ENCODE data around the gene C9orf50.

Gene C9orf50

DNA sequence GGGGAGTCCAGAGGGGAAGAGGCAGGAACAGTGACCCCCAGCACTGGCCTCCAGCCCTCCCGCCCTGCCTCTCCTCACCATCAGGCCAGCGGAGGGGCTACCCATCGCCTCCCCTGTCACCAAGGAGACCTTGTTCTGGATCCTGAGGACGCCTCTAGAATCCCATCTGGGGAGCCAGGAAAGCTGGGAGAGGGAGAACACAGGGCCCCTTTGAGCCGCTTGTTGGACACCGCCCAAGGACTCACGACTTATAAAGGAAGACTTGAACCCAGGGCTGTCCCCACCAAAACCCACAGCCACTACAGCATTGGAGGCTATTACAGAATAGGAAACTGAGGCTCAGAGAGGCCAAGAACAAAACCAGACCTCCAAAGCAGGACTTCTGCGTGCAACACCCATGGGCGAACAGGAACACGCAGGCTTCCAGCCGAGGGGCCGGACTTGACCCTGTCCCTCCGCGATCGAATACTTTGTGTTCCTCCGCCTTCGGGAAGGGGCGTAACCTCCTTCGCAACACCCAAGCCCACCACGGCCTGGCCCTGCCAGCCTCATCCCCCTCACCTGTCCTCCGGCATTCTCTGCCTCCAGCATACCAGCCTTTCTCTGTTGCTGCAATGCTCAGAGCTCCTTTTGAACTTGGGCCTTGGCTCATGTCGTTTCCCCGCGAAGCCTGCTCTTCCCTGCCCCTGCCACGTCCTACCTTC, 54.2 kb downstream of the C9orf50 start:
- no peak for TF ChIP-seq EZH2phosphoT487 (IDR thresholded peaks at IDR 0.05; ENCODE audit: low read length)
- TF ChIP-seq EZH2 (optimal IDR thresholded peaks at IDR 0.05; ENCODE audit: low read depth, low read length) = no peak
- Histone ChIP-seq H3K79me2 (ENCODE audit: low read length) (no peaks in the 10 kb centered on the region), H3K9me3 (replicated peaks; ENCODE audit: insufficient read depth, low read length) (no peaks in the 10 kb centered on the region), H2AFZ (ENCODE audit: low read length) (no peak overlapping the region), H3K4me3 (ENCODE audit: low read length) (no peak overlapping the region), H3K36me3 (replicated peaks; ENCODE audit: insufficient read depth, low read length) (no peaks in the 10 kb centered on the region), H3K9me2 (replicated peaks; ENCODE audit: insufficient read depth, low read length) (no peaks in the 10 kb centered on the region), H4K20me1 (ENCODE audit: insufficient read depth, low read length) (no peaks in the 10 kb centered on the region), H3K9ac (ENCODE audit: low read length) (no peak overlapping the region), H3F3A (ENCODE audit: insufficient read depth, low read length) (no peaks in the 10 kb centered on the region), H3K27ac (ENCODE audit: low read length) (no peak overlapping the region), H3K4me2 (ENCODE audit: low read depth, low read length) (no peak overlapping the region), H3K4me1 (ENCODE audit: low read length) (peaks cover 5% of the 10 kb centered on the region; the same call in 1 of the 2 replicates), H3K27me3 (replicated peaks; ENCODE audit: insufficient read depth, low read length) (peaks cover 28% of the 10 kb centered on the region)
- no peak for DNase-seq

DNA sequence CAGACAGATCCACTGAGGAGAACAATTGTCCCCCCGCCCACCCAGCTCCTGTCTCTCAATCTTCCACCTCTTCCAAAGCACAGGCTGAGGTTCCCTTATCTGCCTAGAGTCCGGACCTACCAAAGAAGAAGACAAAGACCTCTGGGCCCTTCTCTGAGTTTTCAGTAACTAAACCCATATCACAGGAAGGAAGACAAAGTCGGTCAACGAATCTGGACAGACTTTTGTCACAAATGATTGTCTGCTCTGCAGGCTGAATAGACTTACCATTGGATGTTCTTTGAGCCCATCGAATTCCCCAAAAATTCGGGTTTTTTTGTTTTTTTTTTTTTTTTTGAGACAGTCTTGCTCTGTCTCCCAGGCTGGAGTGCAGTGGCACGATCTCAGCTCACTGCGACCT, 58.0 kb downstream of the C9orf50 start:
- Histone ChIP-seq H3K27me3 (replicated peaks; ENCODE audit: insufficient read depth, low read length) (peaks cover 38% of the 10 kb centered on the region), H3K9me2 (replicated peaks; ENCODE audit: insufficient read depth, low read length) (no peaks in the 10 kb centered on the region), H3K27ac (ENCODE audit: low read length) (no peak overlapping the region), H3K4me3 (ENCODE audit: low read length) (no peak overlapping the region), H4K20me1 (ENCODE audit: insufficient read depth, low read length) (no peaks in the 10 kb centered on the region), H3K79me2 (ENCODE audit: low read length) (no peaks in the 10 kb centered on the region), H3K9ac (ENCODE audit: low read length) (no peak overlapping the region), H2AFZ (ENCODE audit: low read length) (no peak overlapping the region), H3K4me2 (ENCODE audit: low read depth, low read length) (no peak overlapping the region), H3K4me1 (ENCODE audit: low read length) (no peaks in the 10 kb centered on the region), H3K9me3 (replicated peaks; ENCODE audit: insufficient read depth, low read length) (no peaks in the 10 kb centered on the region), H3K36me3 (replicated peaks; ENCODE audit: insufficient read depth, low read length) (no peaks in the 10 kb centered on the region), H3F3A (ENCODE audit: insufficient read depth, low read length) (no peaks in the 10 kb centered on the region)
- DNase-seq = no peak
- TF ChIP-seq EZH2 (optimal IDR thresholded peaks at IDR 0.05; ENCODE audit: low read depth, low read length) (no peak), EZH2phosphoT487 (IDR thresholded peaks at IDR 0.05; ENCODE audit: low read length) (no peak)
- TF ChIP-seq, protein P1, sequence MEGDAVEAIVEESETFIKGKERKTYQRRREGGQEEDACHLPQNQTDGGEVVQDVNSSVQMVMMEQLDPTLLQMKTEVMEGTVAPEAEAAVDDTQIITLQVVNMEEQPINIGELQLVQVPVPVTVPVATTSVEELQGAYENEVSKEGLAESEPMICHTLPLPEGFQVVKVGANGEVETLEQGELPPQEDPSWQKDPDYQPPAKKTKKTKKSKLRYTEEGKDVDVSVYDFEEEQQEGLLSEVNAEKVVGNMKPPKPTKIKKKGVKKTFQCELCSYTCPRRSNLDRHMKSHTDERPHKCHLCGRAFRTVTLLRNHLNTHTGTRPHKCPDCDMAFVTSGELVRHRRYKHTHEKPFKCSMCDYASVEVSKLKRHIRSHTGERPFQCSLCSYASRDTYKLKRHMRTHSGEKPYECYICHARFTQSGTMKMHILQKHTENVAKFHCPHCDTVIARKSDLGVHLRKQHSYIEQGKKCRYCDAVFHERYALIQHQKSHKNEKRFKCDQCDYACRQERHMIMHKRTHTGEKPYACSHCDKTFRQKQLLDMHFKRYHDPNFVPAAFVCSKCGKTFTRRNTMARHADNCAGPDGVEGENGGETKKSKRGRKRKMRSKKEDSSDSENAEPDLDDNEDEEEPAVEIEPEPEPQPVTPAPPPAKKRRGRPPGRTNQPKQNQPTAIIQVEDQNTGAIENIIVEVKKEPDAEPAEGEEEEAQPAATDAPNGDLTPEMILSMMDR (IDR thresholded peaks at IDR 0.05; ENCODE audit: low read length) = no peak

DNA sequence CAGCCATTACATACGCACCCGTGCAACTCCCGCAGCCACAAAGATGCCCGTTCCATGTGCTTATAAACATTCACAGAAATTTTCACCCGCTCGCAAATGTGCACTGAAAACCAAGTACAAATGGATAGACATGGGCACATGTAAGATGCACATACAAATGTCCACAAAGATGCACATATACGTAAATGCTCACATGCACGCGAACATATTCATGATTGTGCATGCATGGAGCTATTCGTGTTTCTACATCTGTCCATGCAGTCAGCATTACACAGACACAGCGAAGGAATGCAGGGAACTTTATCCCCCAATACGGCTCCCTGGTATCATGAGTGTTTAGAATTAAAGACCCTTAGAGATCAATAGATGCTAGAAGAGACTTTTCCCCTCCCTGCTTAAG, 58.4 kb downstream of the C9orf50 start:
- no peak for TF ChIP-seq EZH2phosphoT487 (IDR thresholded peaks at IDR 0.05; ENCODE audit: low read length)
- TF ChIP-seq, protein P1 (IDR thresholded peaks at IDR 0.05; ENCODE audit: low read length) = no peak
- TF ChIP-seq EZH2 (optimal IDR thresholded peaks at IDR 0.05; ENCODE audit: low read depth, low read length) = no peak

More for the DNA sequence above, 58.4 kb downstream of the C9orf50 start:
- Histone ChIP-seq H3K4me3 (ENCODE audit: low read length) (no peak overlapping the region), H3K9ac (ENCODE audit: low read length) (no peak overlapping the region), H3K27me3 (replicated peaks; ENCODE audit: insufficient read depth, low read length) (peaks cover 35% of the 10 kb centered on the region), H4K20me1 (ENCODE audit: insufficient read depth, low read length) (no peaks in the 10 kb centered on the region), H3K27ac (ENCODE audit: low read length) (no peak overlapping the region), H3K9me3 (replicated peaks; ENCODE audit: insufficient read depth, low read length) (no peaks in the 10 kb centered on the region), H3K9me2 (replicated peaks; ENCODE audit: insufficient read depth, low read length) (no peaks in the 10 kb centered on the region), H2AFZ (ENCODE audit: low read length) (no peak overlapping the region), H3F3A (ENCODE audit: insufficient read depth, low read length) (no peaks in the 10 kb centered on the region), H3K79me2 (ENCODE audit: low read length) (no peaks in the 10 kb centered on the region), H3K36me3 (replicated peaks; ENCODE audit: insufficient read depth, low read length) (no peaks in the 10 kb centered on the region), H3K4me1 (ENCODE audit: low read length) (no peaks in the 10 kb centered on the region), H3K4me2 (ENCODE audit: low read depth, low read length) (no peak overlapping the region)
- no peak for DNase-seq
